Inflammatory macrophage treated with lipopolysaccharide for 1 hour (primary cell): ENCODE data around the gene RAB39B.
"Not testable (repeated sequence)": the region's sequence is repeated elsewhere in the genome, so short reads cannot be mapped to it uniquely, and the experiment has no call there.

Experiments
- DNase-seq, 2 donors: peaks; one replicate each; pipeline ENCODE4 v3.0.0-alpha.2; 2020 to 2022

The RAB39B gene, protein sequence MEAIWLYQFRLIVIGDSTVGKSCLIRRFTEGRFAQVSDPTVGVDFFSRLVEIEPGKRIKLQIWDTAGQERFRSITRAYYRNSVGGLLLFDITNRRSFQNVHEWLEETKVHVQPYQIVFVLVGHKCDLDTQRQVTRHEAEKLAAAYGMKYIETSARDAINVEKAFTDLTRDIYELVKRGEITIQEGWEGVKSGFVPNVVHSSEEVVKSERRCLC

GRCh38 chrX:155263854-155264628 is at the start of gene RAB39B:
TSS of gene RAB39B (minus strand) at chrX:155264491. CDS start at chrX:155264288, 203 bp downstream.
- peak; percentile 31 to 58 for DNase-seq

DNA sequence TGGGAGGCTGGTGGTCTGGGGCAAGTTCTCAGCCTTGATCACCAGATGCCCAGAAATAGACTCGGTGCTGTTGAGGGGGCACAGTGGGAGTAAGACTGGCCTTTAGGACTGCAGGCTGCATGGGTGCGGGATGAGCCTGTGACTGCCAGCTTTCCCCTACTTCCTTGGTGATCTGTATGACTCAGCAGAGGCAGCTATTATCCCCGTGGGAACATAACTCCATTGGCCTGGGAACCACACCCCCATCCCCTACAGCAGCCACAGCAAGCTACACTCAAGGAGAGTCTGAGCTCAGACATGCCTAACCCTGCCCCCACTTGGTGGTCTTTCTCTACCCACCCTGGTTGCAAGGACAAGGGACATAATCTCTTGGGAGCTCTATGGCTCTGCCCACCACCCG is 49.5 kb upstream of the RAB39B start:
- no peak for DNase-seq

DNA sequence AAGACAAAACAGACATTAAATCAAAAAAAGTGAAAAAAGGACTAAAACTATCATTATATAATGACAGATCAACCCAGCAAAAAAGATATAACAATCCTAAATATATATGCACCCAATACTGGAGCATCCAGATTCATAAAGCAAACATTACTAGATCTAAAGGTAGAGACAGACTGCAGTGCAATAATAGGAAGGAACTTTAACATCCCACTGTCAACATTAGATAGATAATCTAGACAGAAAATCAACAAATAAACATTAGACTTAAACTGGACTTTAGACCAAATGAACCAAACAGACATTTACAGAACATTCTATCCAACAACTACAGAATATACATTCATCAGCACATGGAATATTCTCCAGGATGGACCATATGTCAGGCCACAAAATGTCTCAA is 29.5 kb upstream of the RAB39B start:
- no peak for DNase-seq

GRCh38 chrX:155279873-155280272 is 15.6 kb upstream of the RAB39B start:
- no peak for DNase-seq

DNA sequence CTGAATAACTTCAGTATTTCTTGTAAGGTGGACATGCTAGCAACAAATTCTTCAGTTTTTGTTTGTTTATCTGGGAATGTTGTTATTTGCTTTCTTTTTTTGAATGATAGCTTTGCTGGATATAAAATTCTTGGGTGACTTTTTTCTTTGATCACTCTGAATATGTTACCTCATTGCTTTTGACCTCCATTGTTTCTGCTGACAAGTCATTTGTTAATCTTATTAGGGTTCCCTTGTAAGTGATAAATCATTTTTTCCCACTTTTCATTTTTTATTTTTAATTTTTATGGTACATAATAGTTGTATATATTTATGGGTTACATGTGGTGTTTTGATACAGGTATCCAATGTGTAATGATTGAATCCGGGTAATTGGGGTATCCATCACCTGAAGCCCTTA is 6.7 kb upstream of the RAB39B start:
- no peak for DNase-seq

GRCh38 chrX:155267995-155268394 is 3.7 kb upstream of the RAB39B start:
- DNase-seq = not testable (repeated sequence)

DNA sequence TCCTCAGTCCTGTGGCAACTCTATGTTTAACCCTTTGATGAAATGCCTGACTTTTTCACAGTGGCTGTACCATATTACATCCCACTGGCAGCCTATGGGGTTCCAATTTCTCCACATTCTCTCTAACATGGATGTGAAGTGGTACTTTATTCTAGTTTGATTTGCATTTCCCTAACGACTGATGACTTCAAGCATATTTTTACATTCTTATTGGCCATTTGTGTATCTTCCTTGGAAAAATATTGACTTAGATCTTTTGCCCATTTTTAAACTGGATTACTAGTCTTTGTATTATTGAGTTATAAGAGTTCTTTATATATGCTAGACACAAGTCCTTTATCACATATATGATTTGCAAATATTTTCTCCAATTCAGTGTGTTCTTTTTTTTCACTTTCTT is 2.1 kb upstream of the RAB39B start:
- DNase-seq = no peak

- no peak for DNase-seq
These were observed 1.1 kb downstream of the RAB39B start for GRCh38 chrX:155262970-155263754.

DNA sequence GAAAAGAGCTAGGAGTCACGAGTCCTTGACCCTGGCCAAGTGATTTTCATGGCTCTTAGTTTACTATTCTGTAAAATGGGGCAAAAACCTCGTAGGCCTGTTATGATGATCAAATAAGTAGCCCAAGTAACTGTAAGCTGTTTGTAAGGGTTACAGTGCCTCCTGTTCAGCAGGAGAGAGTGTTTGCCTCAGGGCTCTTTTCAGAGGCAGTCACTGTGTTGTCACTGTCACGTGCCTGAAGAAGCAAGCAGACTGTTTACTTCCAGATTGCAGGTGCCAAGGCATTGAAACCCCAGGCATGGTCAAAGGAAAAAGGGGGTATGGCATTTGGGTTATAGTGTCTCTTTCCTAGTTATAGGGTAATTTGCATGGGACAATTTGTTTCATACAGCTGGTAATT is 4.5 kb downstream of the RAB39B start:
- no peak for DNase-seq

- no peak for DNase-seq
These were observed 12.9 kb downstream of the RAB39B start for GRCh38 chrX:155251391-155251790.

DNA sequence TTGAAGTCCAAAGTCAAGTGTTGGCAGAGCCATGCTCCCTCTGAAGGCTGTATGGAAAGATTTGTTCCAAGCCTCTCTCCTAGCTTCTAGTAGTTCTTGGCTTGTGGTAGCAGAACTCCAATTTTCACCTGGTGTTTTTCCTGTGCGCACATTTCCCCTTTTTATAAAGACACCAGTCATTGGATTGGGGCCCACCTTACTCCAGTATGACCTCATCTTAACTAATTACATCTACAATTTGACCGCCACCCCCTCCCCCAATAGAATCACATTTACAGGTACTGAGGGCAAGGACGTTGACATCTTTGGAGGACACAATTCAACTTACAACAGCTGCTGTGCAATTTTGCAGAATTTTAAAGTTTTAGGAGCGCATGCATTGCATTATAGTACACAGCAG is 16.8 kb downstream of the RAB39B start:
- DNase-seq = no peak

GRCh38 chrX:155246748-155247147 is 17.5 kb downstream of the RAB39B start:
- DNase-seq = no peak

- peak; percentile 45 to 56 for DNase-seq
These were observed 22.0 kb downstream of the RAB39B start for GRCh38 chrX:155242300-155242699.

- no peak for DNase-seq
These were observed 26.6 kb downstream of the RAB39B start for GRCh38 chrX:155237719-155238118.

DNA sequence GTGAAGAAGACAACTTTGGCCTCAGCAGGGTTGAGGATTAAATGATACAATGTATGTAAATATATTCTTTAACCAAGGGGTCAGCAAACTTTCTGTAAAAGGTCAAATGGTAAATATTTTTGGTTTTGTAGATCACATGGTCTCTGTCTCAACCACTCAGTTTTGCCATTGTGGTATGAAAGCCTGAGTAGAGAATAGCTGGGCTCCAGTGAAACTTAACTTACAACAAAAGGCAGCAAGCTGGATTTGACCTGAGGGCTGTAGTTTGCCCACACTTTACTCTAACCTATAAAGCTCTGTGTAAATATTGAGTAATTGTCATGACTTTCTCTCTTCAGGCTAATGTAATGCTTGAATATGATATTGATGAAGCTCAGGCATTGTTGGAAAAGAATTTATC is 28.4 kb downstream of the RAB39B start:
- no peak for DNase-seq

GRCh38 chrX:155231163-155231562 is 33.1 kb downstream of the RAB39B start:
- DNase-seq = no peak

- no peak for DNase-seq
These were observed 38.5 kb downstream of the RAB39B start for GRCh38 chrX:155225774-155226173.

GRCh38 chrX:155223746-155224145 is 40.5 kb downstream of the RAB39B start:
- DNase-seq = not testable (repeated sequence)

- DNase-seq = no peak
These were observed 42.9 kb downstream of the RAB39B start for GRCh38 chrX:155221351-155221750.

DNA sequence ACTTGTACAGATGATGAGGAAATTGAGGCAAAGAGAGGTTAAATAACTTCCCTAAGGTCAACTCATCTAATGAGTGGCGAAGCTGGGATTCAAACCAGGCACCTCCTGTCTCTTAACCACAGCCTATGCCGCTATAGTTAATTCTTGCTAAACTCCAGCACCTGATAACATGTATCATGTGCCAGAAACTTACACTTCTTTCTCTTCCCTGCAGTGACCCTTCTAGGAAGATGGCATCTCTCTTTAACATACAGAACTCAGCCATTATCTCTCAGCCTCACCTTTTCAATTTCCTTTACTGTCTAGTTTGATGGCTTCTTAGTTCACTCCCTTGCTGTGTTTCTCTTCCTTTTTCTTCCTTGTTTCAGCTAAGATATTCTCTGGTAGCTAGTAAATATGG is 45.5 kb downstream of the RAB39B start:
- DNase-seq = no peak

GRCh38 chrX:155216940-155217440 is 47.3 kb downstream of the RAB39B start:
- no peak for DNase-seq

DNA sequence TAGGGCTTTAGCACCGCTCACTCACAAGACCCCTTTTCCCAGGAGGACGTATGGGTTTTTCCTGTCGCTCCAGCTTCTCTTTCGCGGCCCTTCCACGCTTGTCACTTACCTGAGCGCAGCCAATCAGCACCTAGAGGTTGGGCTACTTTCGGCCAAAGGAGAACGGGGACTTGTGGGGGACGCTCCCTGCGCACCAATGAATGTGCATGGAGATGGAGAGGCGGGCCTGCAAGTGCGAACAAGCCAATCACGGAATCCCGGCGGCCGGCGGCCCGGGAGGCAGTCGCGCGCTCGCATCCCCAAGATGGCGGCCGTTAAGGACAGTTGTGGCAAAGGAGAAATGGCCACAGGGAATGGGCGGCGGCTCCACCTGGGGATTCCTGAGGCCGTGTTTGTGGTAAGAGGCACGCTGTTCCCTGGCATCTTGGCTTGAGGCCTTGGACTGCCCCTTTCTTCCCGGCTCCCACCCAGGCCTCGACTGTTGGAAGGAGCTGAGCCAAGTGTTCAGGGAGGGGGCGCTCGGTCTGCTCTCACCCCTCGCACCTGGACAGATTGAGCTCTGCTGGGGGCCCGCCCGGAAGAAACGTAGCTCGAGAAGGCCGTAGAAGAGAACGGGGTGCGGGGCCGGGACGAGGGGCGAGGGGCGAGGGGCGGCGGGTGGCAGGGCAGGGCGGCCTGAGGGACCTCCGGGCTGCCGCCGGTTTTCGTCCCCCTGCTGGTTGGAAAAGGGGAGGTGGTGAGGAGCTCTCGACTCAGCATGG is 47.9 kb downstream of the RAB39B start, which contains the start of gene VBP1:
VBP1 (plus strand) TSS at position 282 of the 761 bp plus-strand sequence; CDS start at position 305, 23 bp downstream.
- DNase-seq = peak; percentile 78 to 89
